Erythroblast (primary cell): Measurements from ENCODE around the gene ECT2L.

Source experiments
- GATA1 ChIP-seq: IDR thresholded peaks from 2 replicates; pipeline ENCODE4 v1.6.1; 2011; ENCODE audit warnings: low read depth, mild to moderate bottlenecking, control low read depth, low read length, moderate library complexity
- POLR2A ChIP-seq: IDR thresholded peaks from 2 replicates; pipeline ENCODE4 v1.6.1; 2011; ENCODE audit warnings: mild to moderate bottlenecking, low read length

DNA sequence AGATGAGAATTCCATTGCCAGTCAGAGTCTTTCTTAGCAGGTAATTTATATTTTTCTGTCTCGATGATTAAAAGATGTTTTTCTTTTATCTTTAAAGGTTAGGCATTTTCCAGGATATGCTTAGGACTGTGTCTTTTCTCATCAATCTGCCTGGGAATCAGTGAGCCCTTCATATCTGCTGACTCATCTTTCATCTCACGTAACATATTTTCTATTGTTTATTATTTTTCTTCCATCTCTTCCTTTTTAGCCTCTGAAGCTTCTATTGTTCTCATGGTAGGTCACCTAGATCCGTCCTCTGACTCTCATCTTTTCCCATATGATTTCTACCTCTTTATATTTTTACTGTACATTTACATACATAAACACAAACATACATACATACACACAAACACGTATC lies 13.6 kb upstream of the ECT2L start:
- TF ChIP-seq POLR2A (no peak), GATA1 (no peak)
